HG03045 (cell line): ENCODE results near the gene ALX4.

Source experiments
- ATAC-seq: cut with Tn5 transposase; IDR thresholded peaks from one replicate; pipeline ENCODE4 v1.9.1; 2021; ENCODE audit warnings: mild to moderate bottlenecking, moderate library complexity; ENCODE audit not compliant: unreplicated experiment

The ALX4 gene

DNA sequence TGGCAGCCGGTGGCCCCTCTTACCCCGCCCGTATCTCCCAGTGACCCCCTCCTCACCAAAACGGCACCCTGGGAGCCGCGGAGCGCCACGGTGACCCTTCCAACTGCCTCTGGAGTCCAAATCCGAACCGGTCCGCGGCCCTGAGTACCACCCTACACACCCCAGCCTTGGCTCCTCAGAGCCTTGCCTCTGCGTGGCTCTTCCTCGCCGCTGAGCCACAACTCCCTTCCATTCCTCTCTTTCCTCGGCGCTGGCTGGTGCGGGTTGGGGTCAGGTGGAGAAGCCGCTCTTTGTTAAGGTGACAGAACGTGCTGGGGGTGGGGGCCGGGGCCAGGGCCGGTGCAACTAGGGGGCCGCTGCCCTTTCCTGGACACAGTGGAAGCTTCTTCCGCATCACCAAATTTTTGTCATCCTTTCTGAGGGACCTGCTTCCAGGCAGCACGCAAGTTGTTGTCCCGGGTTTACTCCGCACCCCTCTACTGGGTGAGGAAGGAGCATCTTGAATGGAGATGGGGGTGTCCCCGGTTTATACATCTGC is 6.5 kb downstream of the ALX4 start:
- no peak for ATAC-seq

DNA sequence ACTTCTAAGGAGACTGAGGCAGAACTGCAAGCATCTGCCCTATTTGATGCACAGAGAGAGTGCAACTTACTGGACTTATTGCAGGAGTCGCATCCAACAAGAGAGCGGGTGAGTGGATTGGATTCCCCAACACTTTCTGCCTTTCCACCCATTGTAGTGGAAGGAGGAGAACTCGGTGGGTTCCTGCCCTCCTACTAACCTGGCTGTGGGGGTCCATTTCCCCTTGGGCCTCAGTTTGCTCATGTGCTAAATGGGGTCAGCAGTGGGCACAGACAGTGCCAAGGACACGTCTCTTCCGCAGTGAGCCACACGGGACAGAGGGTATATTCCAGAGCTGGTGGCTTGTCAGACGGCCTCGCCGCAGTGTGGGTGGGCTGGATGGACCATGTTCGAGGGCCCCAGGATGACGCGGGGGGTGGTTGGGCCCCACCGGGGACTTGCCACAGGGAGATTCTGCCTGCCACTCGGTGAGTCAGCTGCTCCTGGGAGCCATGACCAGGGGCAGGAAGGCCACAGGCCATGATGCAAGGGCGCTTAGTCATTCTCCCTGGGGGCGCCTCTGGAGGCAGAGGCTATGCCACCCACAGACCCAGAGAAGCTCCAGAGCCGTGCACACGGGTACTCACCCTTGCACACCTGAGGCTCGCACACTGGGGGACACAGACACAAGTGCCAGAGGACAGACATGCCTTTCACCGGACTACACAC is 8.2 kb downstream of the ALX4 start:
- ATAC-seq, result no peak

DNA sequence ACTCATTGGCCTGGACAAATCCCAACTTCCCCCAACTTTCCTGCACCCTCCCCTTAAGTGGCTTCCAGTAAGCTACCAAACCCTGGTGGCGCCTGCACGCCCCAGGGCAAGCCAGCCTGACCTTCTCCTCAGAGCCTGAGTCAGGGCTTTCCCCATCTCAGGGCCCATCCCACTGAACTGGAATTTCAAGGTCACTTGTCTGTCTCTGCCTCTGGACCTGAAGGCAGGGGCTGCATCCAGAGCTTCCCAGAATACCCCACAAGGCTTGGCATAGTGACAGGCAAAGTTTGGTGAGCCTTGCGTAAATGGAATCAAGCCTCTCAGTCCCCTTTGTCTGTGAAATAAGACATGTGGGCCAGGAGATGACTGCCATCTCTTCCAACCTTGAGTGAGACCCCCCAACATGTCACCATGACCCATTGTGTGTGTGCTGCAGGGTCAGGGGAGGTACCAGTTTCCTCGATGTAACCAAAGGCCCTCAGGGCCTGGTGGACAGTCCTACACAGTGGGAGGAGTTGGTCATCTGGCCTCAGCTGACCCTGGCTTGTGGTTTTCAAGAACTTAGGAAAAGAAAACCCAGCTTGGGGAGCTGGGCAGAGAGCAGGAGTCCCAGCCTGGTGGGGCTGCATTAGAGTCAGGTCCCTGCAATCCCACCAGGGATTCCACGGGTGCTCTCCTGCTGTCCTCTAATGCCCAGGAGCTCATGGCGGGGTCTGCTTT is 8.9 kb downstream of the ALX4 start:
- no peak for ATAC-seq

DNA sequence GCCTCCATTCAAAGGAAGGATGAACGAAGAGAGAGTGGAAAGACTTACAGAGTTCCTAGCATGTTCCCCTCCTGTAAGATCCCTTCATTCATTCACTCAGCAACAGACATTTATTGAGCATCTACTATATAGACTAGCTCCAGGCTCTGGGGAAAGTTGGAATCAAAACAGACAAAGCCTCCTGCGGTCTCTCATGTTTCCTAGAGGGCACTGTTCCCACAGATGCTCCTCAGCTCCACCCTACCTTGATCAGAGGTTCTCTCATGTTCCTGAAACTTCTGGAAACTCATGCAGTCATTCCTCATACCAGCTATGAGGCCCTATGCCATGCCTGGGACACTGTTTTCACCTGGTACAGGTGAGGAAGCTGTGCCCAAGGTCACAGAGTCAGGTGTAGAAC is 11.1 kb downstream of the ALX4 start:
- ATAC-seq, result no peak

DNA sequence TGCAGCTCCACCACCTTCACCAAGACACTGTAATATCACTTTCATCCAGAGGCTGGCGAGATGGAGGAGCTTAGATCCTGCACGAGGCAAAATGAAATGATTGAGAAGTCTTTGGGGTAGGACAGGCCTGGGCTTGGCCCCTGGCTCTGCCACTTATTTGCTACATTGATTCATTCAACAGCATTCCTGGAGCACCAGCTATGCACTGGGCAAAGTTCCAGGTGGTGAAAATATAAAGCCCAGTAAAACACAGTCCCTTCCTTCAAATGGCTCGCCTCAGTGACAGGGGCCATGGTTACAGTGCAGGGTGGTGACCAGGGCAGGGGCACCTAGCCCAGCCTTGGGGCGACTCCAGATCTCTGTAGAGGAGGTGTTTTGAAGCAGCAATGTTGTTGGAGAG is 19.7 kb downstream of the ALX4 start:
- no peak for ATAC-seq

DNA sequence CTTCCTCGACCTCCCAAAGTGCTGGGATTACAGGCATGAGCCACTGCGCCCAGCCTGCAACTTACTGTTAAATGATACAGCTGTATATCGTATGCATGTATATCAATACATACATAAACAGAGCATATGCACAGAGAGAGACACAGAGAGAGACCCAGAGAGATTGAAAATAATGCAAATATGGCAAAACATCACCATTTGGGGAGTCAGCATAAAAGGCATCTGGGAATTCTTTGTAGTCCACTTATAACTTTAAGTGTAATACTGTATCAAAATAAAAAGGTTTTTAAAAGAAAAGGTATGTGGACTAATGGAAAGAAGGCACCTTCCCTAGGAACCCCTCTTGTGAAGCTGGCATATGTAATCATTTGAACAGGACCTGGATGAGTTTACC is 21.8 kb downstream of the ALX4 start:
- ATAC-seq, result no peak

DNA sequence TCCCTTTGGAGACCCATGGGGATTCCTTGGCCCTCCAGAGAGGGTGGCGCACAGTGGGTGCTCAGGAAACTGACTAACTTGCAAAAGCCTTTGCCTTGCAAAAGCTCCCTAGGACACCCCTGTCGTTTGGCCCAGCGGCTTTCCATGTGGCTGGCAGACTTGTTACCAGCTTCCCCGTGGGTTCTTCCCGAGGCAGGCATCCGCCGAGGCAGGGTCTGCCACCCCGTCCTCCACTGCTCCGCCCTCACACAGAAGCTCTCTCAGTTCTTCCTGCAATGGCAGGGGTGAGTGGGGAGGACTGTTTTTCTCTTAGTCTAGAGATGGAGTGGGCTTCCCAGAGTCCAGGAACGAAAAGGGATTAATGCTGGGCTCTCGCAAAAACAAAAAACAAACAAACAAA is 23.0 kb downstream of the ALX4 start:
- ATAC-seq, result no peak

DNA sequence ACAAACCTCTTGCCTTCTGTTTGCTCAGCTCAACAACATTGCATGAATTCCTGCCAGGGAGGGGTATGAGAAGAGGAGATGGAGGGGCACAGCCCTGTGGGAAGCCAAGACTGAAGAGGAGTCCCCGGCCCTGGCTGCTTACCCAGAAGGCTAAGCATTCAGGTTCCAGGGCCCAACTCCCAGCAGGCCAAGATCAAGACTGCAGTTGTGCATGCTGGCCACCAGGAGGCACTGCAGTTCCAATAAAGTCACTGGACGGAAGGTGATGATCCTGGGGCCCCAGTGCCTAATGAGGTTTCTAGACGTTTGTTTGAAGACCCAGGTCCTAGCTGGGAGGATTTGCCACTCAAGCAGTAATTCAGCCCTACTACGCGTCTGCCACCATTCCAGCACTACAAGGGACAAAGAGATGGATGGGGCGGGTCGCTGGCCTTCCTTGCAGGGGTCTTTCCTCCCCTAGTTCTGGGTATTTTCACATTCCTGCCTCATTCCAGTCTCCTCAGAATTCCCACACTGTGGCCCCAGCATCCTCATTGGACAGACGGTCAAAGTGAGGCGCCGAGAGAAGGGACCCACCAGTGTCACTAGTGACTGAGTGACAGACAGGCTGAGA is 23.6 kb downstream of the ALX4 start:
- ATAC-seq, result no peak

DNA sequence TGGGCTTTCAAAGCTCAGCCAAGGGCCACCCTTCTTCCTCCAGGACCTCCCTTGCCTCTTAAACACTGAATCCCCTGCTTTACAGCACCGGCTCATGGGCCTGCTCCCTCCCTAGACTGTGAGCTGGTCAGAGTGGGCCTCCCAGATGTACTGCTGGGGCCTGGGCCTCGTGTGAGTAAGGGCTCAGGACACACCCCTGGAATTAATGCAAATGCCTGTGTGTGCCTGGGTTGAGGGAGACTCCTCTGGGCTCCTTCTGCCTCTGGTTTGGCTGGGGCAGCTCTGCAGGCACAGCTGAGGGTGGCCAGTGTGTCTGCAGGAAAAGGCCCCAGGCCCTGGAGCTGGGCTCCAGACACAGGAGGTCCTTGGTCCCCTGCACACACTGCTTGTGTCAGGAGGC is 24.2 kb downstream of the ALX4 start:
- ATAC-seq, result no peak

DNA sequence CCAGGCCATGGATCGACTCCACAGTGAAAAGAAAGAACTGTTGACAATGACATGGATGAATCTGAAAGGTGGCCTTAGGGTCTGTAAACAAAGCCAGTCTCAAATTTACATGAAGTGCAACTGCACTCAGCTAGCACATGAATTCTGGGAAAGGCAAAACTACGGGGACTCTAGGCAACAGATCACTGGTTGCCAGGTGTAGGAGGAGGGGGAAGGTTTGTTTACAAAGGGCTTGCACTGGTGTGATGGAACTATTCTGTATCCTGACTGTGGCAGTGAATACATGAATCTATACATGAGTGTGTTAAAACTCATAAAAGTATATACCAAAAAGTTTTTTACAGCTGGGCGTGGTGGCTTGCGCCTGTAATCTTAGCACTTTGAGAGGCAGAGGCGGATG is 27.3 kb downstream of the ALX4 start:
- no peak for ATAC-seq

DNA sequence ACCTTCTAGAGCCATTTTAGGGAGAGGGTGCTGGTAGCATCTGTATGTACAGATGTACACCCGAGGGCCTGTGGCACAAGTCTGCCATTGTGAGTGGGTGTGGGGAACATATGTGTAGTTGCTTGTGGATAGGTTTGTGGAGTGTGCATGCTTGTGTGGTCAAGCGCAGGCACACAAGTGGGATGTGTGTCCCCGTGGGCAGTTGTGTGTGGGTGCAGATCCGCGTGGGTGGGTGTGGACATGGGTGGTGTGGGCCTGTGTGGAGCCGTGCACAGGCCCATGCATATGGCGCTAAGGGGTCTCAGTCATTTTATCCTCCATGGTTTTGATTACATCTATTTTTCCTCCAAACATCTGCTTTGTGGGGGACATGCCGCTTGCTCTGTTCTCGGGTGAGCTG is 28.8 kb downstream of the ALX4 start:
- no peak for ATAC-seq

DNA sequence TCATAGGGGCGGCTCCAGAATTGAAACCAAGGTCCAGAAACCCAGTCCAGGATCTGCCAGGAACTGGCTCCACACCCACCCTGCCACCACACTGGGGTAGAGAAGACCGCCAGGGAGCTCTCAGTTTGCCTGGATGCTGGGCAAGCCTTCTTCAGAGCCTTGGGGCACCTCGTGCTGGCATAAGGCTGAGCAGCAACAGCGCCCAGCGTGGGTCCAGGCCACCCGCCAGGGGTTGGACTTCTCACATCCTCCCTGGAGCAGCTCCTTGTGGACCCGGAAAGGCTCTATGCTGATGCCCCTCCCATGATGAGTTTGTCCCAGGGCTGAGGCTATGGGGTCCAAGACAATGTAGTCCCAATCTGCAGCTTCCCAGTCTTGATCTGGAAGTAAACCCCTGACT is 29.7 kb downstream of the ALX4 start:
- no peak for ATAC-seq

DNA sequence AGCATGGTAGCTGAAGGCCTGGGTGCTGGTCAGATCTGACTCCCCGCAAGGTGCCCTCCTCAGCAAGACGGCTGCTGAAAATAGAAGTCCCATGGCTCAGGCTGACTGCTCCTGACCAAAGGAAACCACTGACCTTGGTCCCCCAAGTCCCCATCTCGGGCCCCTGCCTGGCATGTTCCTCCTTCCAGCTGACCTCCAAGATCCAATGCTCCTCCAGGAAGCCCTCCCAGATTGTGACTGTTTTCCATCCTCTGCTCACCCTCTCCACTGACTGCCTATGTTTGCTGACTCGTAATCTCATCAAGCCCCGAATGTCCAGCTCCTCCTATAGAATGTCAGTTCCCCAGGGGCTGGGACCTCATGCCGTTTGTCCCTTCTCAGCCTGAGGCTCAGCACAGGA is 30.5 kb downstream of the ALX4 start:
- no peak for ATAC-seq

DNA sequence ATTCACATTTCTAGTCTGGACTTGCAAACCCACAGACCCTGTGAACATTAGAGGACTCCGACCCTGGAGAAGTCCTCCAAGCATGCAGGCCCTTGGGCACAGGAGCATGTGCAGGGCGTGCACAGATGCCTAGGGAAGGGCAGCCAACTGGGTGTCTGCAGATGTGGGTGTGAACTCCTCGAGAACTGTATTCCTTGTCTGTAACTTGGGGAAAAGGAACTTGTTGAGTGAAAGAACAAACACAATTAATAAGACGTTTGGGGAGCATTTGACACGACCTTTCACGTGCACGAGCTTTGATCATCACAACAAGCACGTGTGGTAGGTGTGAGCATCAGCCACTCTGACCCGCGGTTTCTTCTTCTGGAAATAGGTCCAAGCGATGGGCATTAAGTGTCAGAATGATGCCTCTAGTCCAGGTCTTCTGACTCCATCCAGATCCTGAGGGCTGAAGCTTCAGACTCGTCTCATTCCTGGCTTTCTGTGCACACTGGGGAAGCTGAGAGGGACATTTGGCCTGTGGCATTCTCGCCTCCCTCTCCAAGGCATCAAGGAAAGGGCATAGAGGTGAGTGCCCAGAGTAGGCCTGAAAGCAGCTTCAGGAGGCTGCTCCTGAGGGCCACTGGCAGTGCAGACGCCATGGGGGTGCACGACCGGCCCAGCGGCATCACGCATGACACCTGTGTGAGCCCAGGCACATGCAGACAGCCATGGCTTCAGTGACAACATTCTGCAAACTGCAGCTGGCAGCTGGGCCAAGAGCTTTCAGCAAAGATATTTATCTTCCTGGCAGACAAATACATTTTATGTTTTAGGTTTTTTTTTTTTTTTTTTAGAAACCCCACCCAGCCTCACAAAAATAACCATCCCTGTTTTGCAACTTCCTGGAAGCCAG is 32.5 kb downstream of the ALX4 start:
- ATAC-seq, result no peak

DNA sequence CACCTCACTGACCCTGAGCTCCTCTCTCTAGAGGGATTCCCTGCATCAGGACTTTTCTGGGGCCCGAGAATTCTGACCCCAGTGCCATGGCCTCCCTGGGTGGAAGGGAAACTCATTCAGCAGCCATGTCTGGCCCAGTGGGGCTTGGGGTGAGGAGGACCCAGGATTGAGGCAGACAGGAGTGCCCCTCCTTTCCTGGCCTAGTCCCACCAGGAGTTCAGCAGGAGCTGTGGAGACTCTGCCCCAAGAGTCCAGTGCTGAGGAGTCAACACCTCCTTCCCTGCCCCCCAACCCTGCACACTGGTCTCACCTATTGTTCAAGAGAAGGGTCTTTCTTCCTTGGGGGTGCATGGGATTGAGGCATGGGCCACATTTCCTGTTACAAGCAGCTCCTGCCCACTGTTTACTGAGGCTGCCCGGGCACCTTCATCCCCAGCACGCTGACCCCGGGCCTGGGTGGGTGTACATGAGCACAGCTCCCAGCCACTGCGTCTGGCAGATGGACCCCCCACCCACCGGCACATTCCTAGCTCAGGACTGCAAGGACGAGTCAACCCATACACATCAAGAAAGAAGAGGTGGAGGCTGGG is 33.9 kb downstream of the ALX4 start:
- ATAC-seq, result no peak

DNA sequence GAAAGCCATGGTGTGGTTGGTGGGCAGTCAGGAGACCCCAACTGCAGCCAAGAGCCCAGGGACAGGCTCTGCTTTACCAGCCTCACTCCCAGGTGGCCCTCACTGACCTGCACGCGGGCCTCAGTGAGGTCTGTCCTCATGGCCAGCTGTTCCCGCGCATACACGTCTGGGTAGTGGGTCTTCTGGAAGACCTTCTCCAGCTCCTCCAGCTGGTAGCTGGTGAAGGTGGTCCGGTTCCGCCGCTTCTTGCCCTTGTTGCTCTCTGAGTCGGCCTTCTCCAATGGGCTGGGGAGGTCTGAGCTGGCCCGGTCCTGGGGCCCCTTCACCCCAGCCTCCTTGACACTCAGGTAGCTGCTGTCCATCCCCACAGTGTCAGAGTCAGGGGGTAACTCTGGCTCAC is 34.7 kb downstream of the ALX4 start:
- no peak for ATAC-seq

DNA sequence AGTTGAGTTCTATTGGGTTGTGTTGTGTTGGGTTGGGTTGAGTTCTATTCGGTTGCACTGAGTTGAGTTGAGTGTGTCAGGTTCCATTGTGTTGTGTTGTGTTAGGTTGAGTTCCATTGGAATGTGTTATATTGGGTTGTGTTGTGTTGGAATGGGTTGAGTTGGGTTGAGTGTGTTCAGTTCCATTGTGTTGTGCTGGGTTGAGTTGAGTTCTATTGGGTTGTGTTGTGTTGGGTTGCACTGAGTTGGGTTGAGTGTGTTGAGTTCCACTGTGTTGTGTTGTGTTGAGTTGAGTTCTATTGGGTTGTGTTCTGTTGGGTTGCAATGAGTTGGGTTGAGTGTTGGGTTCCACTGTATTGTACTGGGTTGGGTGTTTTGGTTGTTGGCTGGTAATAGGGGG is 35.5 kb downstream of the ALX4 start:
- no peak for ATAC-seq

DNA sequence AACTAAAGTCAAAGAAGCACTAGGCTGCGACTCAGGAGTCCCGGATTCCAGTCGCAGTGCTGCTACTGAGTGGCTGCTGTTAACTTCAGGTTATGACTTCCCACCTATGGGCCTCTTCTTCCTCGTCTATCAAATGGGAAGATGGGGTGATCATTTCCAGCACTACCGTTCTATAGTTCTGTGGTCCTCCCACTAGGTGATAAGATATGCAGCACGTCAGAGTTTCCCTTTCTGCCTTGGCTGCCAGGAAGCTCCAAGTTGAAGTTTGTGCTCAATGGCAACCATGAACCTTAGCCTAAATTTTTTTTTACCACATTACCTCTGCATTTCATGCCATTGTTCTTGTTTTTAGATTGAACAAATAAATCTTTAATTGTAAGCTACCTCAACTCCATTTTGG is 38.7 kb downstream of the ALX4 start:
- ATAC-seq, result no peak

DNA sequence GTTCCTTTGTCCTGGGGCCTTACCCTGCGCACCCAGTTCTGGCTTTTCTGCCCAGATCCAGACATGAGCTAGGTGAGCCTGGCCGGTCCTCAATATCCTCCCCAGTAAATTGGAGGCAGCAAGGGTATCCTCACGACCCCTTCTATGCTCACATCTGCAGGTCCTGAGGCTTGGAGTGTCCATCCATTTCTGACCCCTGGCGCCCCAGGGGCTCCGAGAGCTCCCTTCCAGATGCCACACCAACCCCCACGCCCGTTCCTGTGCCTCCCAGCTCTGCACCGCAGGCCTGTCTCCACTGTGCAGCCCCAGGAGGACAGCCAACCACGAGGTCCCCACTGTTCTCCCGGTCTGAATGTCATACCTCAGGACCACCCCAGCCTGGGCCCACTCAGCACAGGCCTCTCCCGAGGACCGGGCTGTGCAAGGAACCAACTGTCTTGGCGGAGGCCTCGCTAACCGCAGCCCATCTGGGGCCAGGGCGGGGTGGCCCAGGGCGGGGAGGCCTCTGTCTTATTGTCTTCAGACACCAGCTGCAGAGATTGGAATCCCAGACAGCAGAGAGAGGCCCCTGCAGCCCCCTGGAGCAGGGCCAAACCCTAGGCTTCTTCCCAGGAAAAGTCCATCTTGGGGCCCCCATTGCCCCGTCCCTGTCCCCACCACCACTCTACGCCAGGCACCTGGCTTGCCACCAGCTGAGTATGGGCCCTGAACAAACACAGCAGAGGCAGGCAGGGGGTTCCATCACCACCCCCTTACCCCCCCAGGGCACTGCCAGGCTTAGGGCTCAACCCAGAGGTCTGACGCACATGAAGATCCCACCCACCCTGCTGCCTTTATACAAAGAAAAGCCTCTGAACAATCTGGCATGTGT is 39.3 kb downstream of the ALX4 start:
- no peak for ATAC-seq
